ENCODE results near the gene LGI1.

LGI1 gene

DNA sequence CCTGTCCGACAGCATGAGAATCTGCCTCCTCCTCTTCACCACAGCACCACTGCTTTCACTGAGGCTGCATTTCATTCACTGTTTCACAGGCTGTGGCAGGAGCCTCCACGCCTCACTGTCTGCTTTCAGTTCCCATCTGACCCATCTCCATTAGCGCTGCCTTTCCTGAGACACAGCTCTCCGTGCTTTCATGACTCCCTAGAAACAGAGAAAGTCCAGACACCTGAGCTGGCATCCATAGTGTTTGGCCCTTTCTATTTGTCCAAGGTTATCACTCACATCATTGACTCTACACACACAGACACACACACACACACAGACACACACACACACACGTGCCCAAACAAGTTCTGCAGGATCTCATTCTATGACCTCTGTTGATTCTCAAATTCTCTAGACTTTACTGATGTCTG lies 5.2 kb downstream of the LGI1 start:
- TF ChIP-seq, protein P1, sequence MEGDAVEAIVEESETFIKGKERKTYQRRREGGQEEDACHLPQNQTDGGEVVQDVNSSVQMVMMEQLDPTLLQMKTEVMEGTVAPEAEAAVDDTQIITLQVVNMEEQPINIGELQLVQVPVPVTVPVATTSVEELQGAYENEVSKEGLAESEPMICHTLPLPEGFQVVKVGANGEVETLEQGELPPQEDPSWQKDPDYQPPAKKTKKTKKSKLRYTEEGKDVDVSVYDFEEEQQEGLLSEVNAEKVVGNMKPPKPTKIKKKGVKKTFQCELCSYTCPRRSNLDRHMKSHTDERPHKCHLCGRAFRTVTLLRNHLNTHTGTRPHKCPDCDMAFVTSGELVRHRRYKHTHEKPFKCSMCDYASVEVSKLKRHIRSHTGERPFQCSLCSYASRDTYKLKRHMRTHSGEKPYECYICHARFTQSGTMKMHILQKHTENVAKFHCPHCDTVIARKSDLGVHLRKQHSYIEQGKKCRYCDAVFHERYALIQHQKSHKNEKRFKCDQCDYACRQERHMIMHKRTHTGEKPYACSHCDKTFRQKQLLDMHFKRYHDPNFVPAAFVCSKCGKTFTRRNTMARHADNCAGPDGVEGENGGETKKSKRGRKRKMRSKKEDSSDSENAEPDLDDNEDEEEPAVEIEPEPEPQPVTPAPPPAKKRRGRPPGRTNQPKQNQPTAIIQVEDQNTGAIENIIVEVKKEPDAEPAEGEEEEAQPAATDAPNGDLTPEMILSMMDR (IDR thresholded peaks at IDR 0.05; ENCODE audit: low read depth, low read length, missing control alignments) = no peak
- Histone ChIP-seq H3K27me3 (replicated peaks) (no peaks in the 10 kb centered on the region), H3K36me3 (replicated peaks) (no peaks in the 10 kb centered on the region), H3K4me3 (ENCODE audit: low read depth, low read length) (no peak overlapping the region), H3K27ac (no peak overlapping the region)
- in situ Hi-C loops (cut with HindIII; ENCODE audit: low pct_ligation_motif_present, low sequenced_read_pairs) = no loop called here
- DNase-seq = no peak

DNA sequence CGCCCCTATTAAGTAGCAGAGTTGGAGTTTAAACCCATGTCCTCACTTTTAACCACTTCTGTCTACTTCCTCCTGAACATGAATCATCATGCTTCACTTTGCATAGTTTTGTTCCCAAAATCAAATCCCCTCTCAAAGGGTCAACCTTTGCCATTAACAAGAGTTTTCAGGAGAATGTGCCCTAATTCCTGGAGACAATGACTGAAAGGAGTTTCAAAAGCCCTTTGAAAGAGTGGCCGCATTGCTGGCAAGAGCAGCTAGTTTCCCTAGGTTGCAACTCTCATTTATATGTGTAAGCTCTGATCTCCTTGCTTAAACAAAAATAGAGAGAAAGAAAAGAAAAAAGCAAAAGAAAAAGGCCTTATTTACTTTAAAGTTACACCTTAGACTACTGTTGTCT lies 9.2 kb downstream of the LGI1 start:
- DNase-seq = no peak
- TF ChIP-seq, protein P1 (IDR thresholded peaks at IDR 0.05; ENCODE audit: low read depth, low read length, missing control alignments) = no peak
- in situ Hi-C loops (cut with HindIII; ENCODE audit: low pct_ligation_motif_present, low sequenced_read_pairs) = no loop called here
- no peak overlapping the region for H3K27ac ChIP-seq
- H3K4me3 ChIP-seq (ENCODE audit: low read depth, low read length) = no peak overlapping the region
- H3K36me3 ChIP-seq (replicated peaks) = no peaks in the 10 kb centered on the region
- no peaks in the 10 kb centered on the region for H3K27me3 ChIP-seq (replicated peaks)

DNA sequence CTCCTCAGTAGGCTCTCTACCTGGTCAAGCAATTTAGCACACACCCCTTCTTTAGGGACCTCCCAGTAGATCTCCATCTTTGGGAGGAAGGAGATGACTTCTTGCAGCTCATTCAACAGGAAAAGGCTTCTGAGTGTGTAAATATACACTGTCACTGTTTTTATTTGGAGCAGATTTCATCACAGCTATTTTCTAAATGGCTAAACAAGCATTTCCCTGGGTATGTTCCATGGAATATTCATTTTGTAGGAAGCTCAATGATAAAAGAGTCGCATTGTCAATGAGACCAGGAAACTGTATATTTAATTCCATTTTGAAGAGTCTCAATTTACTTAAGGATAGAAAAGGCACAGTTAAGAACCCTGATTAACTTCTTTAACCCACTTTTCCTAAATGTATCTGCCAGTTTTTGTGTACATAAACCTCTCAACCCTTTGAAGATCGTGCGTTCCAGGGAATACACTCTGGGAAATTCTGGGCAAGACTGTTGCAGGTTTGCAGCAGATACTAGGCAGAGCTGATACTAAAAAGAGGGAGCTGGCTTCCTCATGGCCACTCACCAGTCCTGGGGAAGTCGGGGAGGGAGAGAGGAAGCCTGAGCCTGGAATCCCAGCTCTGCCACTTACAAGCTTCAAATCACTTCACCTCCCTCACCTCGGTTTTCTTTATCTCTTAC lies 10.1 kb downstream of the LGI1 start:
- H3K36me3 ChIP-seq (replicated peaks) = no peaks in the 10 kb centered on the region
- DNase-seq = no peak
- no peak overlapping the region for H3K27ac ChIP-seq
- no peak overlapping the region for H3K4me3 ChIP-seq (ENCODE audit: low read depth, low read length)
- TF ChIP-seq, protein P1 (IDR thresholded peaks at IDR 0.05; ENCODE audit: low read depth, low read length, missing control alignments) = no peak
- in situ Hi-C loops (cut with HindIII; ENCODE audit: low pct_ligation_motif_present, low sequenced_read_pairs) = no loop called here
- H3K27me3 ChIP-seq (replicated peaks) = no peaks in the 10 kb centered on the region

DNA sequence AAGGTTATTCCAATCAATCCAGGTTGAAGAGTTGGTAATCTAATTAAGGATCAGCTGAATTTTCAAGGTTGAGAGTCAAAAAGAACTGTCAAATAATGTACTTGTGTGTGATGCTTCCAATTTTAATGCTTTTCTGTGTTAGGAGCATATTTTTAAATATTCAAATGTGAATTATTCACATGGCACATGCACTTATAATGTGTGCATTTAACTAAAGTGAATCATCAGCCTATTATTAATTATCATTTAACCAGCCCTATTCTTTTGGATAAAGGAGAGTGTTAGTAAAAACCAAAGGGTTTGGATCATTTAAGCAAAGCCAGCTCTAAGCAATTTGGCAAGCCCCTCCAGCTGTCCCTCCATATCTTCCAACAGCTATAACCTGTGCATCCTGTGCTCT lies 11.2 kb downstream of the LGI1 start:
- in situ Hi-C loops (cut with HindIII; ENCODE audit: low pct_ligation_motif_present, low sequenced_read_pairs) = no loop called here
- H3K36me3 ChIP-seq (replicated peaks) = no peaks in the 10 kb centered on the region
- TF ChIP-seq, protein P1 (IDR thresholded peaks at IDR 0.05; ENCODE audit: low read depth, low read length, missing control alignments) = no peak

DNA sequence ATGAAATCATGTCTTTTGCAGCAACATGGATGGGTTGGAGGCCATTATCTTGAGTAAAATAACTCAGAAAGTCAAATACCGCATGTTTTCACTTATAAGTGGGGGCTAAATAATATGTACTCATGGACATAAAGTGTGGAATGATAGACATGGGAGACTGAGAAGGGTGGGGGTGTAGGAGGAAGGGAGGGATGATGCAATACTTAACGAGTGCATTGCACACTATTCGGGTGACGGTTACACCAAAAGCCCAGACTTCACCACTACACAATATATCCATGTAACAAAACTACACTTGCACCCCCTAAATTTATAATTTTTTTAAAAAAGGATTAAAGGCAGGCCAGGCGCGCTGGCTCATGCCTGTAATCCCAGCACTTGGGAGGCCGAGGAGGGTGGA lies 13.6 kb downstream of the LGI1 start:
- TF ChIP-seq, protein P1 (IDR thresholded peaks at IDR 0.05; ENCODE audit: low read depth, low read length, missing control alignments) = no peak
- DNase-seq = no peak
- H3K27ac ChIP-seq = no peak overlapping the region
- in situ Hi-C loops (cut with HindIII; ENCODE audit: low pct_ligation_motif_present, low sequenced_read_pairs) = no loop called here
- H3K27me3 ChIP-seq (replicated peaks) = no peaks in the 10 kb centered on the region
- no peak overlapping the region for H3K4me3 ChIP-seq (ENCODE audit: low read depth, low read length)
- H3K36me3 ChIP-seq (replicated peaks) = no peaks in the 10 kb centered on the region

More for the DNA sequence above, 11.2 kb downstream of the LGI1 start:
- Histone ChIP-seq H3K4me3 (ENCODE audit: low read depth, low read length) (no peak overlapping the region), H3K27ac (no peak overlapping the region), H3K27me3 (replicated peaks) (no peaks in the 10 kb centered on the region)
- no peak for DNase-seq

DNA sequence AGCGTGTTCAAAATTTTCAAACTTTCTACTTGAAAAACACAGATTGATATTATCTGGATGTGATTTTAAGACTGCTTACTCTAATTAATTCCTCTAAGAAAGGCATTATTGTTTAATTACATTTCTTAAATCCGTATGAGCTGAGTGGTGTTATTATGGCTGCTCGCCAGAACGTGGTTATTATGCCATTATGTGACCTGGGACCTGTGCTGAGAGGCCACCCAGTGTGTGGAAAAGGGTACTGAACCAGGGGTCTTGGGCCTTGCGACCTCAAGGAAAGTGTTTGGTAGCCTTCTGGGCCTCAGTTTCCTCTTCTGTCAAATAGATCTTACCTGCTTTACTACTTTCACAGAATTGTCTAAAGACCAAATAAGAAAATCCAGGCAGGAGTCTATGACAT lies 15.4 kb downstream of the LGI1 start:
- Histone ChIP-seq H3K4me3 (ENCODE audit: low read depth, low read length) (no peak overlapping the region), H3K27me3 (replicated peaks) (no peaks in the 10 kb centered on the region), H3K27ac (no peak overlapping the region), H3K36me3 (replicated peaks) (no peaks in the 10 kb centered on the region)
- TF ChIP-seq, protein P1 (IDR thresholded peaks at IDR 0.05; ENCODE audit: low read depth, low read length, missing control alignments) = no peak
- in situ Hi-C loops (cut with HindIII; ENCODE audit: low pct_ligation_motif_present, low sequenced_read_pairs) = no loop called here
- DNase-seq = no peak
